Activated CD8-positive, alpha-beta memory T cell treated with anti-CD3 and anti-CD28 coated beads, Interleukin-2, amount 50 U/mL, for 1 hour (primary cell): ENCODE measurements around the gene HOXA3.

ENCODE experiments used
- DNase-seq: peaks from one replicate; pipeline ENCODE4 v3.0.0-alpha.2; 2020; ENCODE audit errors: extremely low read depth

Gene HOXA3

GRCh38 chr7:27178366-27178765 is 26.0 kb upstream of the HOXA3 start:
- no peak for DNase-seq

DNA sequence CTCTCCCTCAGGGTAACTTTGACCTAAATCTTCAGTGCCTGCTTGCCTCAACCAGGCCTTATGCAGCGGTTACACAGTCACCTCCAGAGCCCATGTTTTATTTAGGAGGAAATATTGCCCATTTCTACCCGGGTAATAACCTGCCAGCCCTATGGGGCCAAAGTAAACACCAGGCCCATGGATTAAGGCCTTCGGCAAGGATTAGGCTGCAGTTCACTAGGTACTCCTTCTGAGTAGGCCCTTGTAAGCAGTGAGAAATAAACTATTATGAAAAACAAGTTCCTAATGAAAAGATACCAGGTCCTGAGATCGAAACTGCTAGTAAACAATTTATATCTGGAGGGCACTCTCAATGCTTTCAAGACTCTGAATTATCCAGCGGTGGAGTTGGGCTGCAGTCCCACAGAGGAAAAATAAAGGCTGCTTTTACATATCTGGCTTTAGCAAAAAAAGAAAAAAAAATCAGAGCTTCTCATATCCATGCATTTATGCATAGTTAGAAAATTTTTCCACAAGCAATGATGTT is 25.5 kb upstream of the HOXA3 start:
- DNase-seq: no peak

GRCh38 chr7:27176962-27177794 is 24.8 kb upstream of the HOXA3 start:
- DNase-seq: no peak

- no peak for DNase-seq
These were observed 24.1 kb upstream of the HOXA3 start for GRCh38 chr7:27176524-27176845.

GRCh38 chr7:27175626-27176523 is 23.5 kb upstream of the HOXA3 start:
- no peak for DNase-seq

GRCh38 chr7:27174874-27175625 is 22.7 kb upstream of the HOXA3 start:
- no peak for DNase-seq

DNA sequence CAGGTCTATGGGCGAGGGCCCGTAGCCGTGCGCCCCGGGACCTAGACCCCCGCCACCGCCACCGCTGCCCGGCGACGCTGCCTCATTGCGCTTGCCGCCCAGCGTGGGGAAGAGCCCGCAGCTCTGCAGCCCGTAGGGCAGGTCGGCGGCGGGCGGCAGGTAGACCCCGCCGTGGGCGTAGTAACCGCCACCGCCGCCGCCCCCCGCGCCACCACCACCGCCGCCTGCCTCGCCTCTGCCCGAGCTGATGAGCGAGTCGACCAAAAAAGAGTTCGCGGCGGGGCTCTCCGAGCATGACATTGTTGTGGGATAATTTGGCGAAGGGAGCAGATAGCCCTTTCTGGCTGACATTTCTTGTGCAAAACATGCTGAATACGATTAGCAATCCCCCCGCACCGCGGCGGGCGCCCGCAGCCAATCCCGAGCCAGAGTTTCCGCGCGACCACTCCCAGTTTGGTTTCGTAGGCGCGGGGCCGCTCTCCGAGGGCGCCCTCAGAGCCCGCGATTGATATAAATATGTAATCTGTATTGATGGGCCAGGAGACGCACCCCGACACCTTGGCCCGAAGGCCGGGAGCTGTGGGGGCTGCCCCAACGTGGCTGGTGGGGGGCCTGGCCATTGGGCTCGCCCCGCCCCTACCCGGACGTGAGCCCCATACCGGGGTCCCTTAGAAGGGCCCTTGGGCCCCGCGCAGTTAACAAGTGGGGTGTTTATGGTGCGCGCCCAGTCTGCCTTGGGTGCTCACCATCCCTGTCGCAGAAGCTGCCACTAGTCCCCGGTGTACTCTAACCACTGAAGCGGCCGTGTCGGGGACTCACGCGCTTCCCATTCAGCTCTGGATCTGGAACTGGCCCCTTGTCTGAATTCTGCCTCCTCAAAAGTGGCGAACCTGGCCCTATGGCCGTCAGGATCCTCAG is 21.8 kb upstream of the HOXA3 start, which contains the start of gene HOXA10:
HOXA10 (minus strand) TSS at position 365 of the 918 bp plus-strand sequence; CDS start at position 351, 14 bp downstream.
- no peak for DNase-seq

DNA sequence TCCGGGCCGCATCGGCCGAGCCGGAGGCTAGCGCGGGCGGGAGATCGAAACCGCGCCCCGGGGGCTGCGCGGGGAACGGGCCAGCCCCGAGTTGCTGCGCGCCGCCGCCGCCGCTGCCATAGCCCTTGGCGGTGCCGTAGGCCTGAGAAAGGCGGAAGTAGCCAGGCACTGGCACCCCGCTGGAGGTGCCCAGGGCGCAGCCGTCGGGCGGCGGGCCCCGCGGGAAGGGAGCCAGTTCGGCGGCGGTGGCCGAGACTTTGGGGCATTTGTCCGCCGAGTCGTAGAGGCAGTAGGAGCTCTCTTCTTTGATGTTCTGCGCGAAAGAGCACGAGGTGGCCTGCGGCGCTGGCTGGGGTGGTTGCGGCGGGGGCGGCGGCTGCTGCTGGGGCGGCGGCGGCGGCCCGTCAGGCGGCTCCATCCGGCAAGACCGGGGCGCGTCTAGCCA is 21.1 kb upstream of the HOXA3 start:
- DNase-seq: no peak

- no peak for DNase-seq
These were observed 20.6 kb upstream of the HOXA3 start for GRCh38 chr7:27172823-27173510.

- DNase-seq: no peak
These were observed 20.0 kb upstream of the HOXA3 start for GRCh38 chr7:27172315-27172774.

DNA sequence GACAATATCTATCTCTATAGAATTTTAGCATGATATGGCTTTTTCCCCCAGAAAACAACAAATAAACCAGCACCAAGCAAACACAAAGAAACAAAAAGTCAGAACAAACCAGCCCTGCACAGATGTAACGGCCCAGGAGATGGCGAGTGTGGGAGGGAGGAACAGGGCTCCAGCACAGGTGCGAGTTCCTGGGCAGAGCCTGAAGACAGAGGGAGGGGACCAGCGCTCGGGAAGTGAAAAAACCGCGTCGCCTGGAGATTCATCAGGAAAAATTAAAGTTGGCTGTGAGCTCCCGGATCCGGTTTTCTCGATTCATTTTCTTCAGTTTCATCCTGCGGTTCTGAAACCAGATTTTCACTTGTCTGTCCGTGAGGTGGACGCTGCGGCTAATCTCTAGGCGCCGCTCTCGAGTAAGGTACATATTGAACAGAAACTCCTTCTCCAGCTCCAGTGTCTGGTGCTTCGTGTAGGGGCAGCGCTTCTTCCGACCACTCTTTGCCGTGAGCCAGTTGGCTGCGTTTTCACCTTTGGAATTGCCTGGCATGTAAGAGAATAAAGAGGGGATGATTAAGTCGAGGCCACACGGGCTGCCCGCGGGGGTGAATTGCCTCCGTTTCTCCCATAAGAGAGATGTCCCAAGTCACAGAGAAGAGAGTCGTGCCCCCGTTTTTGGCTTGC is 19.4 kb upstream of the HOXA3 start:
- no peak for DNase-seq

- no peak for DNase-seq
These were observed 18.9 kb upstream of the HOXA3 start for GRCh38 chr7:27171325-27171636.

DNA sequence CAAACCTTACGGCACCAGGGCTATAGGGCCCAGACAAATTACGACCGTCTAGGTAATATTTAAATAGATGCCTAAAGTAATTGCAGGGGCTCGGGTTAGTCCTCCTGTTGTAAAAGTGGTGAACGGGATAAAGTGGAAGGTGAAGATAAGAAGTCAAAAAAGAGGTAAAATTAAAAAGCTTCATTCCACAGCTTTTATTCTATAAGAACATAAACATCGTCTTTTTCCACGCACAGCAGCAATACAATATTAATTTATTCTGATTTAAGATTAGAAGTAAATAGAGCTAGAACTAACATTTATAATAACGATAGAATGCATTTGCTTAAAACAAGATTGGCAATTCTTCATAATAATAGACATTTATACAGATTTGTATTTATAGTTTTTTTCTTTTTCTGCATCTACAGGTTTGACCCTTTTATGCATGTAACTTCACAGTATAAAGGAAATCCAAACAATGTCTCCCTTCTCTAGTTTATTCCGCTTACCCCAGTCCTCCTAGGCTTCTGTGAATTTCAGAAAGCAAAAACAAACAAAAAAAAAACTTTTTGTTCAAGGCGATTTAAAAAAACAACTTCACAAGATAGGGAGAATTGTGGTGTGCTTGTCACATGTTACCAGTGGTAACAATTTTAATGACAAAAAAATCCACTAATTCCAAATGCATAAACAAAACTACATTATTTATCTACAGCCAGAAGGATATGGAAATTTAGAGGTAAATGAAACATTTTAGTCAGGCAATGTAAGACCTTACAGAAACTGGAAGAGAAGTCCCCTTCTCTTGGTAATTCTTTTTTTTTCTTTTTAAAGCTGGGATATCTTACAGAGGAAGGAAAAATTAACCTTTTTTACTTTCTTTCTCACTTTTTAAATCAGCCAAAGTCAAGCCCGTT is 18.3 kb upstream of the HOXA3 start:
- DNase-seq: no peak

GRCh38 chr7:27169658-27170425 is 17.5 kb upstream of the HOXA3 start:
- no peak for DNase-seq

DNA sequence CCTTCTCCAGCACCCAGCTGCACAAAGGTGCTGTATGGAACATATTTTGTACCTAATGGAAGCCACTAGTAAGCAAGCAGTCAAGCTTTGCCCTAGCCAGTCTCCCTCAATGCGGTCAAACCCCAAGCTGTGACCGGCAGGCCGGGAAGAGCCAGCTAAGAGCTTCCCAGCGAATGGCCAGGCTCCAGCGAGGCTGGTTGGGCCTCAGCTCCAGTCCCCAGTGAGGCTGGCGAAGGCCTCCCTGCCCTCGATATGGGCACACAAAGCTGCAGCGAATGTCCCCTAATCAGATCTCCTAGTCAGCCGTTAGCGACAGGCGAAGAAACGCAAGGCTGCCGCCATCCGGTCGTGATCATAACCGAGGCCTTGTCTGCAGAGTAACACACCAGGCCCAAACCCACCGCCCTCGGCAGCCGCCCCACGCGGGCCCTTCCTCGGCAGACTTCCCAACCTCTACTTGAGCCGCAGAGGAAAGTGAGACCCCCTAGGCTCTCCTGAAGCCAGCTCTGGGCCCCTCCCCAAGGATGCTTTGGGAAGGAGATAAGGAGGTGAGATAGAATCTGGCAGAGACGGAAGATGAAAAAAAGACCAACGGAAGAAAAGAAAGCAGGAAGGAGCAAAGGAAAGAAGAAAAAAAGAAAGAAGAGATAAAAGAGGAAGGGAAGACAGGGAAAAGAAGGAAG is 16.0 kb upstream of the HOXA3 start:
- DNase-seq: no peak

- DNase-seq: no peak
These were observed 15.5 kb upstream of the HOXA3 start for GRCh38 chr7:27167916-27168264.
